ENCODE data around the gene CLPX.
"Not testable (repeated sequence)": the region's sequence is repeated elsewhere in the genome, so short reads cannot be mapped to it uniquely, and the experiment has no call there.

The CLPX gene

GRCh38 chr15:65165875-65166274 is 19.3 kb downstream of the CLPX start:
- no peak for DNase-seq

GRCh38 chr15:65164139-65164538 is 21.0 kb downstream of the CLPX start:
- DNase-seq: no peak

GRCh38 chr15:65163041-65163440 is 22.1 kb downstream of the CLPX start:
- DNase-seq: no peak

- DNase-seq: no peak
Measured at GRCh38 chr15:65156692-65157091, 28.4 kb downstream of the CLPX start.

GRCh38 chr15:65154720-65155119 is 30.4 kb downstream of the CLPX start:
- DNase-seq: no peak

- DNase-seq: no peak
Measured at GRCh38 chr15:65147902-65148301, 37.2 kb downstream of the CLPX start.

- no peak for DNase-seq
Measured at GRCh38 chr15:65146438-65146837, 38.7 kb downstream of the CLPX start.

- not testable (repeated sequence) for DNase-seq
Measured at GRCh38 chr15:65138631-65139030, 46.5 kb downstream of the CLPX start.

GRCh38 chr15:65137893-65138292 is 47.2 kb downstream of the CLPX start:
- DNase-seq: not testable (repeated sequence)

- not testable (repeated sequence) for DNase-seq
Measured at GRCh38 chr15:65137089-65137488, 48.1 kb downstream of the CLPX start.

- DNase-seq: no peak
Measured at GRCh38 chr15:65134538-65134937, 50.6 kb downstream of the CLPX start.

- peak; percentile 87 for DNase-seq
Measured at GRCh38 chr15:65133548-65134200, 51.5 kb downstream of the CLPX start, which contains the start of gene PDCD7. TSS of gene PDCD7 (minus strand) at chr15:65133808. CDS start at chr15:65133781, 27 bp downstream.

- peak; percentile 16 for DNase-seq
Measured at GRCh38 chr15:65132878-65133547, 52.1 kb downstream of the CLPX start.

- DNase-seq: no peak
Measured at GRCh38 chr15:65130941-65131340, 54.2 kb downstream of the CLPX start.

GRCh38 chr15:65115542-65115941 is 69.6 kb downstream of the CLPX start:
- no peak for DNase-seq

- DNase-seq: no peak
Measured at GRCh38 chr15:65115086-65115485, 70.1 kb downstream of the CLPX start, which contains the start of gene UBAP1L. TSS of gene UBAP1L (minus strand) at chr15:65115200. CDS start at chr15:65106215, 8,985 bp downstream.

GRCh38 chr15:65110676-65111292 is 74.4 kb downstream of the CLPX start:
- no peak for DNase-seq

- DNase-seq: no peak
Measured at GRCh38 chr15:65106011-65106590, 79.0 kb downstream of the CLPX start.

- no peak for DNase-seq
Measured at GRCh38 chr15:65105038-65105437, 80.1 kb downstream of the CLPX start.

GRCh38 chr15:65102912-65103311 is 82.2 kb downstream of the CLPX start:
- no peak for DNase-seq

GRCh38 chr15:65101891-65102708 is 83.0 kb downstream of the CLPX start:
- no peak for DNase-seq

GRCh38 chr15:65101411-65101890 is 83.7 kb downstream of the CLPX start:
- peak; percentile 100 for DNase-seq

- no peak for DNase-seq
Measured at GRCh38 chr15:65100442-65100841, 84.7 kb downstream of the CLPX start.
